Endothelial cell of umbilical vein (primary cell): ENCODE data around the gene DLX3. TPM values are rescaled to one million over a fixed set of nuclear protein-coding genes. Genes with fewer than 3 reads are reported as not detected.
A peak's percentile ranks its signal among the peaks of the same experiment; 100 is the strongest.
"Not testable (repeated sequence)": the region's sequence is repeated elsewhere in the genome, so short reads cannot be mapped to it uniquely, and the experiment has no call there.

Source experiments
- BruUV-seq: library from RNA; stranded (reverse); fragments of 400-500 nt; replicated peaks from 2 replicates; lab custom pipeline; 2021; lab: Mats Ljungman, UMichigan
- CTCF ChIA-PET: fragments of 300-600, 350-600 bp; sonication (Branson Sonifier 250); formaldehyde crosslinking; loops from one replicate; lab custom pipeline; 2021; ENCODE audit warnings: antibody characterized with exemption, inconsistent platforms; lab: Charles Lee
- POLR2A ChIA-PET: fragments of 300-600, 350-600 bp; sonication (Branson Sonifier 250); formaldehyde crosslinking; loops from one replicate; lab custom pipeline; 2021; ENCODE audit warnings: antibody characterized with exemption, inconsistent platforms; lab: Charles Lee
- DNase-seq: peaks from one replicate; pipeline ENCODE4 v3.0.0-alpha.2; 2011; ENCODE audit warnings: low read depth, low spot score
- FAIRE-seq: peaks from 2 replicates; lab custom pipeline; 2011; peaks lifted over from hg19 to GRCh38; lab: Jason Lieb, UNC
- H2AFZ ChIP-seq: 2 replicates; pipeline ENCODE4 v1.6.0; 2012; ENCODE audit warnings: low read depth, low read length, control low read depth, inconsistent platforms
- H3K27ac ChIP-seq: 2 replicates; pipeline ENCODE4 v1.5.1; 2011; ENCODE audit warnings: low read depth, mild to moderate bottlenecking, control low read depth, low read length, moderate library complexity; ENCODE audit not compliant: insufficient read depth
- H3K27me3 ChIP-seq, 2 experiments: 2 replicates each; pipeline versions ENCODE4 v1.6.0 to v1.6.1; 2011; ENCODE audit warnings: low read length in 2 of 2, mixed read lengths in 1 of 2; ENCODE audit not compliant: control insufficient read depth in 2 of 2, insufficient read depth in 2 of 2
- H3K36me3 ChIP-seq, 2 experiments: 2 replicates in 1 of 2; 3 replicates in 1 of 2; pipeline ENCODE4 v1.5.1; 2011; ENCODE audit warnings: low read length in 2 of 2, mild to moderate bottlenecking in 1 of 2, moderate library complexity in 1 of 2; ENCODE audit not compliant: control insufficient read depth in 2 of 2, insufficient read depth in 2 of 2; ENCODE audit errors: extremely low read depth in 1 of 2
- H3K4me1 ChIP-seq: 3 replicates; pipeline ENCODE4 v1.5.1; 2011; ENCODE audit warnings: mild to moderate bottlenecking, low read length; ENCODE audit not compliant: control insufficient read depth, insufficient read depth; ENCODE audit errors: extremely low read depth
- H3K4me2 ChIP-seq: 2 replicates; pipeline ENCODE4 v1.6.1; 2011; ENCODE audit warnings: low read length, control low read depth, mixed read lengths; ENCODE audit not compliant: insufficient read depth
- H3K4me3 ChIP-seq, 3 experiments: fragments of 200-600 bp in 1 of 3; sonication (generic), shearing (Covaris generic) in 1 of 3; replicated peaks in 1 of 3; 2 replicates each; pipeline ENCODE4 v1.5.1; 2011 to 2016; ENCODE audit warnings: control low read depth in 3 of 3, low read length in 3 of 3, mild to moderate bottlenecking in 2 of 3, inconsistent platforms in 1 of 3, low read depth in 1 of 3, moderate library complexity in 1 of 3; ENCODE audit not compliant: insufficient read depth in 1 of 3
- H3K79me2 ChIP-seq: 2 replicates; pipeline ENCODE4 v1.6.0; 2012; ENCODE audit warnings: low read length, inconsistent platforms; ENCODE audit not compliant: control insufficient read depth, insufficient read depth
- H3K9ac ChIP-seq: replicated peaks from 2 replicates; pipeline ENCODE3; 2011; ENCODE audit warnings: low read length, control low read depth; ENCODE audit not compliant: insufficient read depth; ENCODE audit errors: extremely low read depth
- H3K9me1 ChIP-seq: replicated peaks from 3 replicates; pipeline ENCODE4 v1.6.0; 2011; ENCODE audit warnings: mild to moderate bottlenecking, low read length; ENCODE audit not compliant: control insufficient read depth, insufficient read depth; ENCODE audit errors: extremely low read depth
- H3K9me3 ChIP-seq: replicated peaks from 2 replicates; pipeline ENCODE4 v1.5.1; 2012; ENCODE audit warnings: low read length, inconsistent platforms; ENCODE audit not compliant: control insufficient read depth, insufficient read depth
- H4K20me1 ChIP-seq: replicated peaks from 2 replicates; pipeline ENCODE3; 2011; ENCODE audit warnings: mild to moderate bottlenecking, low read length; ENCODE audit not compliant: control insufficient read depth, insufficient read depth; ENCODE audit errors: extremely low read depth
- EZH2 ChIP-seq: IDR thresholded peaks from 2 replicates; pipeline ENCODE4 v1.6.1; 2012; ENCODE audit warnings: borderline replicate concordance, low read depth, mild to moderate bottlenecking, moderate library complexity, low read length, inconsistent platforms; ENCODE audit not compliant: severe bottlenecking
- FOS ChIP-seq: IDR thresholded peaks from 2 replicates; pipeline ENCODE4 v1.6.1; 2011; ENCODE audit warnings: mild to moderate bottlenecking, low read length, moderate library complexity, borderline replicate concordance; ENCODE audit not compliant: insufficient read depth
- GATA2 ChIP-seq: IDR thresholded peaks from 2 replicates; pipeline ENCODE4 v1.7.0; 2011; ENCODE audit warnings: low read depth, mild to moderate bottlenecking, moderate library complexity, mixed read lengths, low read length; ENCODE audit not compliant: insufficient read length, insufficient read depth
- JUN ChIP-seq: IDR thresholded peaks from 2 replicates; pipeline ENCODE4 v1.6.1; 2011; ENCODE audit warnings: borderline replicate concordance, low read depth; ENCODE audit not compliant: insufficient read length, insufficient read depth
- MYC ChIP-seq: IDR thresholded peaks from one replicate; pipeline ENCODE4 v1.6.1; 2011; ENCODE audit warnings: mild to moderate bottlenecking, low read depth, low read length
- POLR2A ChIP-seq: IDR thresholded peaks from 2 replicates; pipeline ENCODE4 v1.6.1; 2012; ENCODE audit warnings: low read depth, mild to moderate bottlenecking, control low read depth, low read length
- POLR2AphosphoS5 ChIP-seq: IDR thresholded peaks from 2 replicates; pipeline ENCODE4 v1.6.1; 2012; ENCODE audit warnings: low read depth, mild to moderate bottlenecking, control low read depth, low read length, moderate library complexity; ENCODE audit not compliant: insufficient read depth
- dilution Hi-C: fragments of 300-500 bp; cut with MboI; formaldehyde crosslinking; loops from one replicate; pipeline ENCODE4 v1.15.0; 2019; ENCODE audit warnings: low sequenced_read_pairs; ENCODE audit not compliant: extremely low pct_ligation_motif_present
- intact Hi-C: fragments of 100-400 bp; cut with micrococcal nuclease; formaldehyde crosslinking; loops from one replicate; pipeline ENCODE4 v1.10.0; 2022
- polyA plus RNA-seq, 4 experiments: library from polyadenylated mRNA; depleted of rRNA in 3 of 4; stranded (reverse) in 3 of 4; unstranded in 1 of 4; fragments of >200 nt; gene quantifications; 2 replicates each; pipeline versions ENCODE4 v1.2.1 to v1.2.3, GENCODE V29; 2011 to 2012; ENCODE audit warnings: missing spikeins in 1 of 4
- total RNA-seq: library from RNA; stranded (reverse); gene quantifications from 2 replicates; pipeline ENCODE4 v1.2.3, GENCODE V29; 2021
- TF ChIP-seq, protein P1 (sequence below): IDR thresholded peaks from 2 replicates; pipeline ENCODE4 v1.6.1; 2011; ENCODE audit not compliant: insufficient read depth, insufficient read length
- TF ChIP-seq, protein P2 (sequence below), 2 donors: IDR thresholded peaks; 1 replicate in 1 of 2; 2 replicates in 1 of 2; pipeline ENCODE4 v1.5.1; 2011; ENCODE audit warnings: low read length in 2 of 2, mild to moderate bottlenecking in 2 of 2, moderate library complexity in 2 of 2, control low read depth in 1 of 2, inconsistent platforms in 1 of 2, low read depth in 1 of 2; ENCODE audit not compliant: insufficient read depth in 1 of 2; ENCODE audit errors: extremely low read depth in 1 of 2

The DLX3 gene
- total and polyA plus RNA-seq, 2 donors (not counting 3 experiments of a cell fraction or from before 2014, with no cell fraction given): not detected

DNA sequence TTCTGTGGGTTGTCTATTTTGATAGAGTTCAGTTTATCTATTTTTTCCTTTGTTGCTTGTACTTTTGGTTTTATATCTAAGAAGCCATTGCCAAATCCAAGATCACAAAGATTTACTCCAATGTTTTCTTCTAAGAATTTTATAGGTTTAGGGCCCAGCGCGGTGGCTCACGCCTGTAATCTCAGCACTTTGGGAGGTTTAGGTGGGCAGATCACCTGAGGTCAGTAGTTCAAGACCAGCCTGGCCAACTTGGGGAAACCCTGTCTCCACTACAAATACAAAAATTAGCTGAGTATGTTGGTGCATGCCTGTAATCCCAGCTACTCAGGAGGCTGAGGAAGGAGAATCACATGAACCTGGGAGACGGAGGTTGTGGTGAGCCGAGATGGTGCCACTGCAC lies 47.2 kb upstream of the DLX3 start:
- ChIA-PET POLR2A (no interaction called here), CTCF (interaction anchor here (1.9 kb wide), 1 partner anchor 15 kb away, joined by 8 read pairs; no protein-coding TSS in a partner anchor)
- no peak for DNase-seq
- Histone ChIP-seq H3K9me3 (no peaks in the 10 kb centered on the region), H3K79me2 (no peaks in the 10 kb centered on the region), H3K4me2 (no peak overlapping the region), H3K4me1 (peaks cover 28% of the 10 kb centered on the region), H3K27me3 (no peaks in the 10 kb centered on the region), H3K9ac (no peak overlapping the region), H3K27ac (no peak overlapping the region), H2AFZ (no peak overlapping the region), H4K20me1 (no peaks in the 10 kb centered on the region), H3K36me3 (no peaks in the 10 kb centered on the region), H3K9me1 (no peaks in the 10 kb centered on the region), H3K4me3 (no peak overlapping the region)
- BruUV-seq: no TSS peak
- peak; percentile 40 for FAIRE-seq
- TF ChIP-seq FOS: no peak
- TF ChIP-seq, protein P1, sequence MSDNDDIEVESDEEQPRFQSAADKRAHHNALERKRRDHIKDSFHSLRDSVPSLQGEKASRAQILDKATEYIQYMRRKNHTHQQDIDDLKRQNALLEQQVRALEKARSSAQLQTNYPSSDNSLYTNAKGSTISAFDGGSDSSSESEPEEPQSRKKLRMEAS: no peak
- no peak for TF ChIP-seq JUN
- TF ChIP-seq MYC: no peak
- TF ChIP-seq, protein P2, sequence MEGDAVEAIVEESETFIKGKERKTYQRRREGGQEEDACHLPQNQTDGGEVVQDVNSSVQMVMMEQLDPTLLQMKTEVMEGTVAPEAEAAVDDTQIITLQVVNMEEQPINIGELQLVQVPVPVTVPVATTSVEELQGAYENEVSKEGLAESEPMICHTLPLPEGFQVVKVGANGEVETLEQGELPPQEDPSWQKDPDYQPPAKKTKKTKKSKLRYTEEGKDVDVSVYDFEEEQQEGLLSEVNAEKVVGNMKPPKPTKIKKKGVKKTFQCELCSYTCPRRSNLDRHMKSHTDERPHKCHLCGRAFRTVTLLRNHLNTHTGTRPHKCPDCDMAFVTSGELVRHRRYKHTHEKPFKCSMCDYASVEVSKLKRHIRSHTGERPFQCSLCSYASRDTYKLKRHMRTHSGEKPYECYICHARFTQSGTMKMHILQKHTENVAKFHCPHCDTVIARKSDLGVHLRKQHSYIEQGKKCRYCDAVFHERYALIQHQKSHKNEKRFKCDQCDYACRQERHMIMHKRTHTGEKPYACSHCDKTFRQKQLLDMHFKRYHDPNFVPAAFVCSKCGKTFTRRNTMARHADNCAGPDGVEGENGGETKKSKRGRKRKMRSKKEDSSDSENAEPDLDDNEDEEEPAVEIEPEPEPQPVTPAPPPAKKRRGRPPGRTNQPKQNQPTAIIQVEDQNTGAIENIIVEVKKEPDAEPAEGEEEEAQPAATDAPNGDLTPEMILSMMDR (IDR thresholded peaks at IDR 0.05; ENCODE audit: extremely low read depth in 1 of 2, insufficient read depth in 1 of 2, low read depth in 1 of 2, low read length in 2 of 2): no peak
- TF ChIP-seq POLR2AphosphoS5: no peak
- TF ChIP-seq GATA2: no peak
- TF ChIP-seq POLR2A: no peak
- no peak for TF ChIP-seq EZH2
- intact Hi-C loops (no loop called here), dilution Hi-C loops (no loop called here)

DNA sequence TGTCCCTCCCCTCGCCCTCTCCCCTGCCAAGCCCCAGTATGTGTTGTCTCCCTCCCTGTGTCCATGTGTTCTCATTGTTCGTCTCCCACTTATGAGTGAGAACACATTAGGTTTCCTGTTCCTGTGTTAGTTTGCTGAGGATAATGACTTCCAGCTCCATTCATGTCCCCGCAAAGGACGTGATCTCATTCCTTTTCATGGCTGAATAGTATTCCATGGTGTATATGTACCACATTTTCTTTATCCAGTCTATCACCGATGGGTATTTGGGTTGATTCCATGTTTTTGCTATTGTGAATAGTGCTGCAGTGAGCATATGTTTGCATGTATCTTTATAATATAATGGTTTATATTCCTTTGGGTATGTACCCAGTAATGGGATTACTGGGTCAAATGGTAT lies 45.5 kb upstream of the DLX3 start:
- CTCF ChIA-PET, POLR2A ChIA-PET, H3K4me2 ChIP-seq, H3K9me3 ChIP-seq, H2AFZ ChIP-seq, intact Hi-C loops, H3K79me2 ChIP-seq, H3K27me3 ChIP-seq, H3K36me3 ChIP-seq, DNase-seq, H3K9ac ChIP-seq, H3K4me3 ChIP-seq, H3K27ac ChIP-seq, H3K9me1 ChIP-seq, BruUV-seq, H4K20me1 ChIP-seq, FAIRE-seq, dilution Hi-C loops: not testable (repeated sequence)
- peaks cover 19% of the 10 kb centered on the region for H3K4me1 ChIP-seq
